ENCODE measurements around the gene CIROP. TPM values are rescaled to one million over a fixed set of nuclear protein-coding genes. Genes with fewer than 3 reads are reported as not detected.

The CIROP gene
- total RNA-seq, 1 experiment from 2014 or later: 0.11 TPM

DNA sequence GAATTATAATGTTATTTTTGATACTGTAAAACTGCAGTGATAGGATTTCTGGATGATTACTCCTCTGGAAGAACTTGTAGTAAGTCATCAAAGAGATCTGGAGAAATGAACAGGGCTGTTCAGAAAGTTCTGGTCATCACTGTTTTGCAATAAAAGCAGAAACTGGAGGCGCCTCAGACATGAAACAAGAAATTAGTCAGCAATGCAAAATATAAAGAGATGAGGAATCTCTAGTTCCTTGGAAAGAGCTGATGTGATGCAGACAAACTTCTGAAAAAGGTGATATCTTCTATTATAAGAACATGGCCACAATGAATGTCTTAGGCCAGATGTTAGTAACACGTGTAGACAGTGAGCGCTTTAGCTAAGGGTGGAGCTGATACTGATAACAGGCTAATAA lies 19.3 kb downstream of the CIROP start:
- POLR2A ChIA-PET: no interaction called here
- no peaks in the 10 kb centered on the region for H3K9me3 Mint-ChIP-seq
- no peak overlapping the region for H3K4me3 Mint-ChIP-seq
- H3K36me3 Mint-ChIP-seq: peaks cover 81% of the 10 kb centered on the region
- no peaks in the 10 kb centered on the region for H3K27me3 Mint-ChIP-seq (ENCODE audit: low read depth)
- H3K27ac Mint-ChIP-seq: no peak overlapping the region
- ATAC-seq (no peak), DNase-seq (ENCODE audit: low spot score) (no peak)
- TF ChIP-seq ZNF317 (CRISPR knock-in tag; IDR thresholded peaks at IDR 0.05; ENCODE audit: borderline replicate concordance, low read depth) (no peak), NR3C1 (CRISPR knock-in tag; conservative IDR thresholded peaks at IDR 0.05; ENCODE audit: low read depth) (no peak), ZNF232 (CRISPR knock-in tag; IDR thresholded peaks at IDR 0.05) (no peak)
- TF ChIP-seq, protein P1, sequence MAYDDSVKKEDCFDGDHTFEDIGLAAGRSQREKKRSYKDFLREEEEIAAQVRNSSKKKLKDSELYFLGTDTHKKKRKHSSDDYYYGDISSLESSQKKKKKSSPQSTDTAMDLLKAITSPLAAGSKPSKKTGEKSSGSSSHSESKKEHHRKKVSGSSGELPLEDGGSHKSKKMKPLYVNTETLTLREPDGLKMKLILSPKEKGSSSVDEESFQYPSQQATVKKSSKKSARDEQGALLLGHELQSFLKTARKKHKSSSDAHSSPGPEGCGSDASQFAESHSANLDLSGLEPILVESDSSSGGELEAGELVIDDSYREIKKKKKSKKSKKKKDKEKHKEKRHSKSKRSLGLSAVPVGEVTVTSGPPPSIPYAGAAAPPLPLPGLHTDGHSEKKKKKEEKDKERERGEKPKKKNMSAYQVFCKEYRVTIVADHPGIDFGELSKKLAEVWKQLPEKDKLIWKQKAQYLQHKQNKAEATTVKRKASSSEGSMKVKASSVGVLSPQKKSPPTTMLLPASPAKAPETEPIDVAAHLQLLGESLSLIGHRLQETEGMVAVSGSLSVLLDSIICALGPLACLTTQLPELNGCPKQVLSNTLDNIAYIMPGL (CRISPR knock-in tag; IDR thresholded peaks at IDR 0.05): no peak
- TF ChIP-seq, protein P2, sequence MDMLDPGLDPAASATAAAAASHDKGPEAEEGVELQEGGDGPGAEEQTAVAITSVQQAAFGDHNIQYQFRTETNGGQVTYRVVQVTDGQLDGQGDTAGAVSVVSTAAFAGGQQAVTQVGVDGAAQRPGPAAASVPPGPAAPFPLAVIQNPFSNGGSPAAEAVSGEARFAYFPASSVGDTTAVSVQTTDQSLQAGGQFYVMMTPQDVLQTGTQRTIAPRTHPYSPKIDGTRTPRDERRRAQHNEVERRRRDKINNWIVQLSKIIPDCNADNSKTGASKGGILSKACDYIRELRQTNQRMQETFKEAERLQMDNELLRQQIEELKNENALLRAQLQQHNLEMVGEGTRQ (CRISPR knock-in tag; IDR thresholded peaks at IDR 0.05): no peak
- TF ChIP-seq, protein P3, sequence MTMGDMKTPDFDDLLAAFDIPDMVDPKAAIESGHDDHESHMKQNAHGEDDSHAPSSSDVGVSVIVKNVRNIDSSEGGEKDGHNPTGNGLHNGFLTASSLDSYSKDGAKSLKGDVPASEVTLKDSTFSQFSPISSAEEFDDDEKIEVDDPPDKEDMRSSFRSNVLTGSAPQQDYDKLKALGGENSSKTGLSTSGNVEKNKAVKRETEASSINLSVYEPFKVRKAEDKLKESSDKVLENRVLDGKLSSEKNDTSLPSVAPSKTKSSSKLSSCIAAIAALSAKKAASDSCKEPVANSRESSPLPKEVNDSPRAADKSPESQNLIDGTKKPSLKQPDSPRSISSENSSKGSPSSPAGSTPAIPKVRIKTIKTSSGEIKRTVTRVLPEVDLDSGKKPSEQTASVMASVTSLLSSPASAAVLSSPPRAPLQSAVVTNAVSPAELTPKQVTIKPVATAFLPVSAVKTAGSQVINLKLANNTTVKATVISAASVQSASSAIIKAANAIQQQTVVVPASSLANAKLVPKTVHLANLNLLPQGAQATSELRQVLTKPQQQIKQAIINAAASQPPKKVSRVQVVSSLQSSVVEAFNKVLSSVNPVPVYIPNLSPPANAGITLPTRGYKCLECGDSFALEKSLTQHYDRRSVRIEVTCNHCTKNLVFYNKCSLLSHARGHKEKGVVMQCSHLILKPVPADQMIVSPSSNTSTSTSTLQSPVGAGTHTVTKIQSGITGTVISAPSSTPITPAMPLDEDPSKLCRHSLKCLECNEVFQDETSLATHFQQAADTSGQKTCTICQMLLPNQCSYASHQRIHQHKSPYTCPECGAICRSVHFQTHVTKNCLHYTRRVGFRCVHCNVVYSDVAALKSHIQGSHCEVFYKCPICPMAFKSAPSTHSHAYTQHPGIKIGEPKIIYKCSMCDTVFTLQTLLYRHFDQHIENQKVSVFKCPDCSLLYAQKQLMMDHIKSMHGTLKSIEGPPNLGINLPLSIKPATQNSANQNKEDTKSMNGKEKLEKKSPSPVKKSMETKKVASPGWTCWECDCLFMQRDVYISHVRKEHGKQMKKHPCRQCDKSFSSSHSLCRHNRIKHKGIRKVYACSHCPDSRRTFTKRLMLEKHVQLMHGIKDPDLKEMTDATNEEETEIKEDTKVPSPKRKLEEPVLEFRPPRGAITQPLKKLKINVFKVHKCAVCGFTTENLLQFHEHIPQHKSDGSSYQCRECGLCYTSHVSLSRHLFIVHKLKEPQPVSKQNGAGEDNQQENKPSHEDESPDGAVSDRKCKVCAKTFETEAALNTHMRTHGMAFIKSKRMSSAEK (CRISPR knock-in tag; IDR thresholded peaks at IDR 0.05; ENCODE audit: borderline replicate concordance): no peak
- H3K4me1 Mint-ChIP-seq: no peaks in the 10 kb centered on the region
- CTCF ChIA-PET: interaction anchor here (0.6 to 5.0 kb wide), 3 partner anchors 17 to 58 kb away, joined by 4 to 20 read pairs (median 4); no protein-coding TSS in a partner anchor

DNA sequence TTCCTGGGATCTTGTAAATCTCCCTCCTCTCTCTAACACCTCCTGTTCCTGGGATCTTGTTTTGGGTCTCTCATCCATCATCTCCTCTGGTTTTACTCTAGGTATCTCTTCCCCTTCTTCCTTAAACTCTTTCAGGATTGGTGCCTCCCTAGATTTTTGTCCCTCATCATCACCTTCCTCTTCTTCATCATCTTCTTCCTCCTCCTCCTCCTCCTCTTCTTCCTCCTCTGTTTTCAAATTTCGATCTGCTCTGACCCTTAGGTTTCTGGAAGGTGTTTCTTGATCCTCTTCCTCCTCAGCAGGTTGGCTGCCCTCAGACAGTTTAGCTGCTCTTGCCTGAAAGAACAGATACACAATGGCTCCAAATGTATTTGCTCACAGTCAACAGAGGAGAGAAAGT lies 24.3 kb downstream of the CIROP start:
- peaks cover 81% of the 10 kb centered on the region for H3K36me3 Mint-ChIP-seq
- H3K27me3 Mint-ChIP-seq (ENCODE audit: low read depth): no peaks in the 10 kb centered on the region
- H3K27ac Mint-ChIP-seq: no peak overlapping the region
- DNase-seq (ENCODE audit: low spot score) (no peak), ATAC-seq (no peak)
- H3K9me3 Mint-ChIP-seq: no peaks in the 10 kb centered on the region
- ChIA-PET CTCF (interaction anchor here (1.2 to 1.9 kb wide), 3 partner anchors 9 to 40 kb away, joined by 4 read pairs; no protein-coding TSS in a partner anchor), POLR2A (no interaction called here)
- no peak overlapping the region for H3K4me3 Mint-ChIP-seq
- H3K4me1 Mint-ChIP-seq: no peaks in the 10 kb centered on the region
- TF ChIP-seq MXD4 (CRISPR knock-in tag; IDR thresholded peaks at IDR 0.05; ENCODE audit: borderline replicate concordance): no peak
- TF ChIP-seq RELA (CRISPR knock-in tag; IDR thresholded peaks at IDR 0.05; ENCODE audit: borderline replicate concordance): no peak
- TF ChIP-seq JAZF1 (CRISPR knock-in tag; IDR thresholded peaks at IDR 0.05): no peak
- no peak for TF ChIP-seq CREM (CRISPR knock-in tag; IDR thresholded peaks at IDR 0.05)
- no peak for TF ChIP-seq FOXK1 (CRISPR knock-in tag; IDR thresholded peaks at IDR 0.05)
- TF ChIP-seq, protein P4, sequence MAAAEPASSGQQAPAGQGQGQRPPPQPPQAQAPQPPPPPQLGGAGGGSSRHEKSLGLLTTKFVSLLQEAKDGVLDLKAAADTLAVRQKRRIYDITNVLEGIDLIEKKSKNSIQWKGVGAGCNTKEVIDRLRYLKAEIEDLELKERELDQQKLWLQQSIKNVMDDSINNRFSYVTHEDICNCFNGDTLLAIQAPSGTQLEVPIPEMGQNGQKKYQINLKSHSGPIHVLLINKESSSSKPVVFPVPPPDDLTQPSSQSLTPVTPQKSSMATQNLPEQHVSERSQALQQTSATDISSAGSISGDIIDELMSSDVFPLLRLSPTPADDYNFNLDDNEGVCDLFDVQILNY (CRISPR knock-in tag; IDR thresholded peaks at IDR 0.05): no peak
- TF ChIP-seq TP53 (CRISPR knock-in tag; IDR thresholded peaks at IDR 0.05): no peak
- TF ChIP-seq, protein P5, sequence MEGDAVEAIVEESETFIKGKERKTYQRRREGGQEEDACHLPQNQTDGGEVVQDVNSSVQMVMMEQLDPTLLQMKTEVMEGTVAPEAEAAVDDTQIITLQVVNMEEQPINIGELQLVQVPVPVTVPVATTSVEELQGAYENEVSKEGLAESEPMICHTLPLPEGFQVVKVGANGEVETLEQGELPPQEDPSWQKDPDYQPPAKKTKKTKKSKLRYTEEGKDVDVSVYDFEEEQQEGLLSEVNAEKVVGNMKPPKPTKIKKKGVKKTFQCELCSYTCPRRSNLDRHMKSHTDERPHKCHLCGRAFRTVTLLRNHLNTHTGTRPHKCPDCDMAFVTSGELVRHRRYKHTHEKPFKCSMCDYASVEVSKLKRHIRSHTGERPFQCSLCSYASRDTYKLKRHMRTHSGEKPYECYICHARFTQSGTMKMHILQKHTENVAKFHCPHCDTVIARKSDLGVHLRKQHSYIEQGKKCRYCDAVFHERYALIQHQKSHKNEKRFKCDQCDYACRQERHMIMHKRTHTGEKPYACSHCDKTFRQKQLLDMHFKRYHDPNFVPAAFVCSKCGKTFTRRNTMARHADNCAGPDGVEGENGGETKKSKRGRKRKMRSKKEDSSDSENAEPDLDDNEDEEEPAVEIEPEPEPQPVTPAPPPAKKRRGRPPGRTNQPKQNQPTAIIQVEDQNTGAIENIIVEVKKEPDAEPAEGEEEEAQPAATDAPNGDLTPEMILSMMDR (IDR thresholded peaks at IDR 0.05): no peak
- no peak for TF ChIP-seq ZNF121 (CRISPR knock-in tag; IDR thresholded peaks at IDR 0.05)
- no peak for TF ChIP-seq KAT7 (CRISPR knock-in tag; IDR thresholded peaks at IDR 0.05; ENCODE audit: borderline replicate concordance)
- no peak for TF ChIP-seq ZNF138 (CRISPR knock-in tag; conservative IDR thresholded peaks at IDR 0.05)
- no peak for TF ChIP-seq ESRRA (CRISPR knock-in tag; IDR thresholded peaks at IDR 0.05; ENCODE audit: borderline replicate concordance)
- TF ChIP-seq ZNF423 (CRISPR knock-in tag; IDR thresholded peaks at IDR 0.05): no peak
- TF ChIP-seq, protein P6, sequence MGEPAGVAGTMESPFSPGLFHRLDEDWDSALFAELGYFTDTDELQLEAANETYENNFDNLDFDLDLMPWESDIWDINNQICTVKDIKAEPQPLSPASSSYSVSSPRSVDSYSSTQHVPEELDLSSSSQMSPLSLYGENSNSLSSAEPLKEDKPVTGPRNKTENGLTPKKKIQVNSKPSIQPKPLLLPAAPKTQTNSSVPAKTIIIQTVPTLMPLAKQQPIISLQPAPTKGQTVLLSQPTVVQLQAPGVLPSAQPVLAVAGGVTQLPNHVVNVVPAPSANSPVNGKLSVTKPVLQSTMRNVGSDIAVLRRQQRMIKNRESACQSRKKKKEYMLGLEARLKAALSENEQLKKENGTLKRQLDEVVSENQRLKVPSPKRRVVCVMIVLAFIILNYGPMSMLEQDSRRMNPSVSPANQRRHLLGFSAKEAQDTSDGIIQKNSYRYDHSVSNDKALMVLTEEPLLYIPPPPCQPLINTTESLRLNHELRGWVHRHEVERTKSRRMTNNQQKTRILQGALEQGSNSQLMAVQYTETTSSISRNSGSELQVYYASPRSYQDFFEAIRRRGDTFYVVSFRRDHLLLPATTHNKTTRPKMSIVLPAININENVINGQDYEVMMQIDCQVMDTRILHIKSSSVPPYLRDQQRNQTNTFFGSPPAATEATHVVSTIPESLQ (CRISPR knock-in tag; IDR thresholded peaks at IDR 0.05): no peak
- no peak for TF ChIP-seq NFE2L1 (CRISPR knock-in tag; IDR thresholded peaks at IDR 0.05)
- no peak for TF ChIP-seq ZBTB21 (CRISPR knock-in tag; IDR thresholded peaks at IDR 0.05; ENCODE audit: borderline replicate concordance)
- no peak for TF ChIP-seq SMAD4 (CRISPR knock-in tag; IDR thresholded peaks at IDR 0.05)
- TF ChIP-seq FOXP1 (CRISPR knock-in tag; IDR thresholded peaks at IDR 0.05; ENCODE audit: borderline replicate concordance): no peak

Measured in WTC11 (cell line).